Bronchial epithelial cell (primary cell): ENCODE results near the gene PRTFDC1. TPM values are rescaled to one million over a fixed set of nuclear protein-coding genes. Genes with fewer than 3 reads are reported as not detected.

Experiments
- DNase-seq: peaks from one replicate; pipeline ENCODE4 v3.0.0-alpha.2; 2010; ENCODE audit warnings: low read depth
- FAIRE-seq: peaks from 2 replicates; lab custom pipeline; 2011; peaks lifted over from hg19 to GRCh38; lab: Jason Lieb, UNC
- H3K27me3 ChIP-seq: 2 replicates; pipeline ENCODE4 v1.5.1; 2011; ENCODE audit warnings: low read length; ENCODE audit not compliant: control insufficient read depth, insufficient read depth
- H3K36me3 ChIP-seq: 2 replicates; pipeline ENCODE4 v1.5.1; 2011; ENCODE audit warnings: low read length; ENCODE audit not compliant: control insufficient read depth, insufficient read depth
- H3K4me3 ChIP-seq: 2 replicates; pipeline ENCODE4 v1.5.1; 2011; ENCODE audit warnings: mild to moderate bottlenecking, low read depth, low read length, control low read depth
- CTCF ChIP-seq: IDR thresholded peaks from 2 replicates; pipeline ENCODE4 v1.5.1; 2011; ENCODE audit warnings: mild to moderate bottlenecking, moderate library complexity, low read length, control low read depth, inconsistent platforms; ENCODE audit not compliant: insufficient read depth, severe bottlenecking
- total RNA-seq: library from RNA; depleted of rRNA; stranded (reverse); fragments of >200 nt; gene quantifications from 2 replicates; pipeline ENCODE4 v1.2.1, GENCODE V29; 2014

PRTFDC1 gene
- total RNA-seq, 1 donor from 2014 or later = 5.5 TPM

- Histone ChIP-seq H3K4me3 (no peak overlapping the region), H3K36me3 (no peaks in the 10 kb centered on the region), H3K27me3 (no peaks in the 10 kb centered on the region)
- TF ChIP-seq CTCF = no peak
- no peak for FAIRE-seq
- no peak for DNase-seq
Observed at GRCh38 chr10:24938076-24938475, 14.3 kb downstream of the PRTFDC1 start.

- DNase-seq (peak; percentile 65), FAIRE-seq (peak; percentile 50)
- no peaks in the 10 kb centered on the region for H3K27me3 ChIP-seq
- H3K4me3 ChIP-seq = no peak overlapping the region
- H3K36me3 ChIP-seq = no peaks in the 10 kb centered on the region
- no peak for TF ChIP-seq CTCF
Observed at GRCh38 chr10:24935504-24936292, 16.7 kb downstream of the PRTFDC1 start.

GRCh38 chr10:24931236-24931635 is 21.2 kb downstream of the PRTFDC1 start:
- FAIRE-seq (no peak), DNase-seq (no peak)
- Histone ChIP-seq H3K36me3 (no peaks in the 10 kb centered on the region), H3K4me3 (no peak overlapping the region), H3K27me3 (no peaks in the 10 kb centered on the region)
- TF ChIP-seq CTCF = no peak

GRCh38 chr10:24930427-24930826 is 22.0 kb downstream of the PRTFDC1 start:
- H3K4me3 ChIP-seq = no peak overlapping the region

GRCh38 chr10:24929904-24930303 is 22.5 kb downstream of the PRTFDC1 start:
- DNase-seq (no peak), FAIRE-seq (no peak)
- TF ChIP-seq CTCF = no peak
- Histone ChIP-seq H3K4me3 (no peak overlapping the region), H3K36me3 (no peaks in the 10 kb centered on the region), H3K27me3 (no peaks in the 10 kb centered on the region)

More at GRCh38 chr10:24930427-24930826, 22.0 kb downstream of the PRTFDC1 start:
- FAIRE-seq (no peak), DNase-seq (no peak)
- Histone ChIP-seq H3K36me3 (no peaks in the 10 kb centered on the region), H3K27me3 (no peaks in the 10 kb centered on the region)
- no peak for TF ChIP-seq CTCF

- DNase-seq (no peak), FAIRE-seq (no peak)
- Histone ChIP-seq H3K4me3 (no peak overlapping the region), H3K36me3 (no peaks in the 10 kb centered on the region), H3K27me3 (no peaks in the 10 kb centered on the region)
- TF ChIP-seq CTCF = no peak
Observed at GRCh38 chr10:24929056-24929544, 23.3 kb downstream of the PRTFDC1 start.
